HG03575 (cell line): ENCODE data around the gene PSG7.
"Not testable (repeated sequence)": the region's sequence is repeated elsewhere in the genome, so short reads cannot be mapped to it uniquely, and the experiment has no call there.

ENCODE experiments used
- ATAC-seq: cut with Tn5 transposase; IDR thresholded peaks from one replicate; pipeline ENCODE4 v1.9.1; 2021; ENCODE audit not compliant: unreplicated experiment, insufficient number of reproducible peaks, low FRiP score; ENCODE audit errors: extremely low read depth

Gene PSG7

DNA sequence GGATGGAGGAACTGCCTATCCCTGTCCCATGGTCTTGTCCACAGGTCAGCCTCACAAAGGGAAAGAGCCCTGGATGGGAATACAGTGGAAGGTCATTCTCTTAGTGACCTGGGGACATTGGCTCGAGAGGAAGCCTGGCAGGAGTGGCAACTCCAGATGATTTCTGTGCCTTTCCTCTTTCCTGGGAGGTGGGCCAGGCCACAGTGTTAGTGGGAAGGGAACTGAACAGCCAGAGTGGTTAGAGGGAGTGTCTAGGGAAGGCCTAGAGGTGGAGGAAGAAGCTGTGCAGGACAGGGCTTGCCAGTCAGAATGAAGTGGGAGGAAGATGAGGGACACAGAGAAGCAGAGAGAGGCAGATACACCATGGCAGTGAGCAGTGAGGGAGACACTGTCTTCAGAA is 61.1 kb downstream of the PSG7 start:
- ATAC-seq = not testable (repeated sequence)

DNA sequence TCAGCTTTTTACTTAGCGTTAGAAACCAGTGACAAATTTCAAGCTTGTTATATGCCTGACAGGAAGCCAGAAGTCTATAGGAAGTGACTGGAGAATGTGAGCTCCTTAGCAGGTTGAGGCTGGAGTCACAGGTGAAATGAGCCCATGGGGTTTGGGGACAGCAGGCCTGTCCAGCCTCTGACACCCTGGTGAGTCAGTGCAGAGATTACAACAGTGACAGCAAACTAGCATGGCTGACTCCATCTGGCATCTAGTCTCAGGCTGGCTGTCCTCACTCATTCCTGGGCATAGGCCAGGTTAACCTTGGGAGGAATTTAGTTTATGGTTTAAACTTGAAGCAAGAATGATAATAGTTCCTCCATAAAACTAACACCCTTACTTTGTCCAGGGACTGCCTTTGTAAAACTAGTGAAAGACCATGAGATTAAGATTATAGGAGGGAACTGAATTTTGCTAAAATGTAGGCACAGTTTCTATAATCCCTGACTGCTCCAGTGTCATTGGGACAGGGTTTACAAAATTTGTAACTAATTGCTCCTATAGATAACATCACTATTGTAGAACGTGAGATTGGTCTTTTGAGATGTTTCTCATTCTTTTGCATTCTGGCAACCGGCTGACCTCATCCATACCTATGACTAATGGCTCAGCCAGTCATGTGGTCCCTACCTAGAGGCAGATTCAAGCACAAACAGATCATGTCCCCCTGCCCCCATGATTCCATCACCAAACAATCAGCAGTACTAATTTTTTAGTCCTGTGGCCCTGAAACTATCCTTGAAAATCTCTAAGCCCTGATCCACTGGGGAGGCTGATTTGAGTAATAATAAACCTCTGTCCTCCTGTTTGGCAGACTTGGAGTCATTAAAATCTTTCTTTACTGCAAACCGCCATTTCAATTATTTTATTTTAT is 61.9 kb downstream of the PSG7 start:
- ATAC-seq = not testable (repeated sequence)

DNA sequence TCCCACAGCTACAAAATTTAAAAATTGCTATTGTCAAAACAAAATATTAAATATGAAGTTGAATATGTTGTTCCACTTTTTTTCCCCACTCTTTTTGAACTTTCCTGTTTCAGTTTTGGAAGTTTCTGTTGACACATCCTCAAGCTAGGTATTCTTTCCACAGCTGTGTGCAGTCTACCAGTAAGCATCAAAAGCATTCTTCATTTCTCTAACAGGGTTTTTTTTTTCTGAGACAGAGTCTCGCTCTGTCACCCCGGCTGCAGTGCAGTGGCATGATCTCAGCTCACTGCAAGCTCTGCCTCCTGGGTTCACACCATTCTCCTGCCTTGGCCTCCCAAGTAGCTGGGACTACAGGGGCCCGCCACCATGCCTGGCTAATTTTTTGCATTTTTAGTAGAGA is 62.9 kb downstream of the PSG7 start:
- not testable (repeated sequence) for ATAC-seq
